ENCODE data around the gene LYRM4.

Gene LYRM4

GRCh38 chr6:5206920-5207561, 53.7 kb downstream of the LYRM4 start:
- TF ChIP-seq, protein P1, sequence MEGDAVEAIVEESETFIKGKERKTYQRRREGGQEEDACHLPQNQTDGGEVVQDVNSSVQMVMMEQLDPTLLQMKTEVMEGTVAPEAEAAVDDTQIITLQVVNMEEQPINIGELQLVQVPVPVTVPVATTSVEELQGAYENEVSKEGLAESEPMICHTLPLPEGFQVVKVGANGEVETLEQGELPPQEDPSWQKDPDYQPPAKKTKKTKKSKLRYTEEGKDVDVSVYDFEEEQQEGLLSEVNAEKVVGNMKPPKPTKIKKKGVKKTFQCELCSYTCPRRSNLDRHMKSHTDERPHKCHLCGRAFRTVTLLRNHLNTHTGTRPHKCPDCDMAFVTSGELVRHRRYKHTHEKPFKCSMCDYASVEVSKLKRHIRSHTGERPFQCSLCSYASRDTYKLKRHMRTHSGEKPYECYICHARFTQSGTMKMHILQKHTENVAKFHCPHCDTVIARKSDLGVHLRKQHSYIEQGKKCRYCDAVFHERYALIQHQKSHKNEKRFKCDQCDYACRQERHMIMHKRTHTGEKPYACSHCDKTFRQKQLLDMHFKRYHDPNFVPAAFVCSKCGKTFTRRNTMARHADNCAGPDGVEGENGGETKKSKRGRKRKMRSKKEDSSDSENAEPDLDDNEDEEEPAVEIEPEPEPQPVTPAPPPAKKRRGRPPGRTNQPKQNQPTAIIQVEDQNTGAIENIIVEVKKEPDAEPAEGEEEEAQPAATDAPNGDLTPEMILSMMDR (IDR thresholded peaks at IDR 0.05; ENCODE audit: low read depth, low read length): no peak
- in situ Hi-C loops (cut with HindIII; ENCODE audit: low sequenced_read_pairs): no loop called here
- DNase-seq (ENCODE audit: low read depth, low spot score): no peak
- H3K4me3 ChIP-seq (ENCODE audit: low read depth, low read length): no peak overlapping the region

GRCh38 chr6:5205877-5206850, 54.6 kb downstream of the LYRM4 start:
- TF ChIP-seq, protein P1 (IDR thresholded peaks at IDR 0.05; ENCODE audit: low read depth, low read length): no peak
- peak; percentile 66 for DNase-seq (ENCODE audit: low read depth, low spot score)
- no peak overlapping the region for H3K4me3 ChIP-seq (ENCODE audit: low read depth, low read length)
- in situ Hi-C loops (cut with HindIII; ENCODE audit: low sequenced_read_pairs): no loop called here

- no peak for DNase-seq (ENCODE audit: low read depth, low spot score)
- TF ChIP-seq, protein P1 (IDR thresholded peaks at IDR 0.05; ENCODE audit: low read depth, low read length): no peak
- in situ Hi-C loops (cut with HindIII; ENCODE audit: low sequenced_read_pairs): no loop called here
- H3K4me3 ChIP-seq (ENCODE audit: low read depth, low read length): no peak overlapping the region
These were observed 55.7 kb downstream of the LYRM4 start for GRCh38 chr6:5205035-5205507.

DNA sequence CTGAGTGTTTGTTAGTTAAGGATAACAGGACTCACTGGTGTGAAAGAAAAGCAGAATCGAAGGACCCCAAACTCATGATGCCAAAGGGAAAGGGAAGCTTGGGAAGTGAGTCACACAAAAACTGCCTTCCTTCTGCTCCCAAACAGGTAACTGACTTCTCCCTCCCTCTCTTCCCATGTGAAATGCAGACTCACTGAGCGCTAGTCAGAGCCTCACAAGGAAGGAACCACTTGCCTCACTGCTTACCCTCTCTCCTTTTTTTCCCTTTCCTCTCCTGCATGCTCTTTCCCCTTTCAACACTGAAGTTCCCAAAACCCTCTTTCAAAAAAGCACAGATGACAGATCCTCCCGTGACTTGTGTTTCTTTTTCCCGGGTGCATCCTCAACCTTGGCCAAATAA, 56.4 kb downstream of the LYRM4 start:
- no peak overlapping the region for H3K4me3 ChIP-seq (ENCODE audit: low read depth, low read length)
- TF ChIP-seq, protein P1 (IDR thresholded peaks at IDR 0.05; ENCODE audit: low read depth, low read length): no peak
- in situ Hi-C loops (cut with HindIII; ENCODE audit: low sequenced_read_pairs): no loop called here
- DNase-seq (ENCODE audit: low read depth, low spot score): no peak

DNA sequence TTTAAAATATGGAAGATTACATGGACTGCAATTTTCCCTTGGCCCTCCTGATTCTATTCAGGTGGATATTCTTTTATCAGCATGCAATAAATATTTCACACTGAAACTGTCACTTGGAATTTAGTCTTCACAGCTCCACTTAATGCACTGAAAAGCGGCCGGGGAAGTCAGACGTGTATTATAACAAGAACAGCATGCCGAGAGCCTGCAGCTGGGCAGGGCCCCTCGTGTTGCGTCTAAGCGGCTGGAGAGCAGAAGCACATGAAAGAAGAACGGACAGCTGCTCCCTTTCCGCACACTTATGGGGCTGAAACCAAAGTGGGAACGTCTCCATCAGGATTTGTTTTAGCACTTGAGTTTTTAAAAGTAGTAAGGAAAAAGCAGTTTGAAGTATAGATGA, 57.2 kb downstream of the LYRM4 start:
- no peak for DNase-seq (ENCODE audit: low read depth, low spot score)
- H3K4me3 ChIP-seq (ENCODE audit: low read depth, low read length): no peak overlapping the region
- in situ Hi-C loops (cut with HindIII; ENCODE audit: low sequenced_read_pairs): no loop called here
- TF ChIP-seq, protein P1 (IDR thresholded peaks at IDR 0.05; ENCODE audit: low read depth, low read length): no peak

- in situ Hi-C loops (cut with HindIII; ENCODE audit: low sequenced_read_pairs): no loop called here
- no peak for DNase-seq (ENCODE audit: low read depth, low spot score)
- TF ChIP-seq, protein P1 (IDR thresholded peaks at IDR 0.05; ENCODE audit: low read depth, low read length): no peak
- no peak overlapping the region for H3K4me3 ChIP-seq (ENCODE audit: low read depth, low read length)
These were observed 57.8 kb downstream of the LYRM4 start for GRCh38 chr6:5202941-5203340.

All from astrocyte of the spinal cord (primary cell).